GM20000 (cell line): ENCODE data around the gene LMLN.

ENCODE experiments used
- DNase-seq: peaks from one replicate; pipeline ENCODE4 v3.0.0; 2012; ENCODE audit warnings: low spot score
- CTCF ChIP-seq: IDR thresholded peaks from 2 replicates; pipeline ENCODE4 v1.5.1; 2012; ENCODE audit warnings: mild to moderate bottlenecking, control low read depth; ENCODE audit errors: extremely low read depth, missing control alignments

LMLN gene

GRCh38 chr3:198088421-198088955, 128.5 kb downstream of the LMLN start:
- no peak for DNase-seq
- TF ChIP-seq CTCF, result no peak

- TF ChIP-seq CTCF, result no peak
- DNase-seq, result no peak
Observed at GRCh38 chr3:198090795-198091332, 130.8 kb downstream of the LMLN start.

GRCh38 chr3:198092276-198092675, 132.3 kb downstream of the LMLN start:
- no peak for DNase-seq
- no peak for TF ChIP-seq CTCF

GRCh38 chr3:198093112-198093679, 133.2 kb downstream of the LMLN start:
- no peak for DNase-seq
- no peak for TF ChIP-seq CTCF
